Hepatocyte (in vitro differentiated cells): ENCODE data around the gene HTR2C. TPM values are rescaled to one million over a fixed set of nuclear protein-coding genes. Genes with fewer than 3 reads are reported as not detected.

Experiments used
- DNase-seq: peaks from one replicate; pipeline ENCODE4 v3.0.0-alpha.2; 2016; ENCODE audit warnings: low spot score
- H2AFZ ChIP-seq: fragments of 200-600 bp; sonication (generic); 2 replicates; pipeline ENCODE4 v1.6.0; 2016; ENCODE audit warnings: antibody characterized with exemption, mild to moderate bottlenecking
- H3K27ac ChIP-seq: fragments of 200-600 bp; sonication (generic); 2 replicates; pipeline ENCODE4 v1.5.1; 2016; ENCODE audit warnings: mild to moderate bottlenecking
- H3K27me3 ChIP-seq: fragments of 200-600 bp; sonication (generic); 2 replicates; pipeline ENCODE4 v1.6.1; 2016
- H3K36me3 ChIP-seq: fragments of 200-600 bp; sonication (generic); replicated peaks from 2 replicates; pipeline ENCODE4 v1.5.1; 2016; ENCODE audit warnings: low read depth; ENCODE audit not compliant: insufficient read depth
- H3K4me1 ChIP-seq: fragments of 200-600 bp; sonication (generic); 2 replicates; pipeline ENCODE4 v1.5.1; 2016; ENCODE audit warnings: mild to moderate bottlenecking, moderate library complexity; ENCODE audit not compliant: insufficient read depth
- H3K4me2 ChIP-seq: fragments of 200-600 bp; sonication (generic); 2 replicates; pipeline ENCODE4 v1.6.0; 2016
- H3K4me3 ChIP-seq: fragments of 200-600 bp; sonication (generic); 2 replicates; pipeline ENCODE4 v1.5.1; 2016; ENCODE audit warnings: mild to moderate bottlenecking
- H3K79me2 ChIP-seq: fragments of 200-600 bp; sonication (generic); 2 replicates; pipeline ENCODE4 v1.6.0; 2017; ENCODE audit warnings: mild to moderate bottlenecking
- H3K9me2 ChIP-seq: fragments of 200-600 bp; sonication (generic); replicated peaks from 2 replicates; pipeline ENCODE4 v1.6.0; 2017; ENCODE audit warnings: mild to moderate bottlenecking; ENCODE audit not compliant: insufficient read depth
- H3K9me3 ChIP-seq: fragments of 200-600 bp; sonication (generic); 2 replicates; pipeline ENCODE4 v1.5.1; 2016; ENCODE audit warnings: low read depth, mild to moderate bottlenecking
- H4K20me1 ChIP-seq: fragments of 200-600 bp; sonication (generic); 2 replicates; pipeline ENCODE4 v1.6.0; 2016; ENCODE audit warnings: mild to moderate bottlenecking; ENCODE audit not compliant: insufficient read depth, poor library complexity, severe bottlenecking
- EZH2 ChIP-seq: fragments of 200-600 bp; sonication (generic); IDR thresholded peaks from 2 replicates; pipeline ENCODE4 v1.6.1; 2016; ENCODE audit warnings: antibody characterized with exemption, mild to moderate bottlenecking, borderline replicate concordance
- EZH2phosphoT487 ChIP-seq: fragments of 200-600 bp; sonication (generic); IDR thresholded peaks from one replicate; pipeline ENCODE4 v1.6.1; 2018; ENCODE audit warnings: antibody characterized with exemption, mild to moderate bottlenecking, low read depth, moderate library complexity; ENCODE audit not compliant: unreplicated experiment, severe bottlenecking
- WGBS: methylation state at CpG from one replicate; pipeline ENCODE4 v1.1.6; 2016; ENCODE audit warnings: low lambda C conversion rate; ENCODE audit errors: missing lambda C conversion rate; 5-methylcytosine and 5-hydroxymethylcytosine counted together
- polyA plus RNA-seq: library from polyadenylated mRNA; unstranded; fragments of >200 nt; fragmentation: Nextera tagmentation; extraction: Ambion mirVana; gene quantifications from 2 replicates; pipeline ENCODE4 v1.2.1, GENCODE V29; 2016
- total RNA-seq: library from RNA; depleted of rRNA; stranded (reverse); fragments of >200 nt; gene quantifications from 2 replicates; pipeline ENCODE4 v1.2.3, GENCODE V29; 2014
- TF ChIP-seq, protein P1 (sequence below): fragments of 200-600 bp; sonication (generic); IDR thresholded peaks from 2 replicates; pipeline ENCODE4 v1.5.1; 2016; ENCODE audit warnings: antibody characterized with exemption, mild to moderate bottlenecking; ENCODE audit not compliant: poor library complexity

Gene HTR2C
- 0.04 and 0.27 TPM in 2 replicates for total RNA-seq
- not detected in 2 replicates for polyA plus RNA-seq

DNA sequence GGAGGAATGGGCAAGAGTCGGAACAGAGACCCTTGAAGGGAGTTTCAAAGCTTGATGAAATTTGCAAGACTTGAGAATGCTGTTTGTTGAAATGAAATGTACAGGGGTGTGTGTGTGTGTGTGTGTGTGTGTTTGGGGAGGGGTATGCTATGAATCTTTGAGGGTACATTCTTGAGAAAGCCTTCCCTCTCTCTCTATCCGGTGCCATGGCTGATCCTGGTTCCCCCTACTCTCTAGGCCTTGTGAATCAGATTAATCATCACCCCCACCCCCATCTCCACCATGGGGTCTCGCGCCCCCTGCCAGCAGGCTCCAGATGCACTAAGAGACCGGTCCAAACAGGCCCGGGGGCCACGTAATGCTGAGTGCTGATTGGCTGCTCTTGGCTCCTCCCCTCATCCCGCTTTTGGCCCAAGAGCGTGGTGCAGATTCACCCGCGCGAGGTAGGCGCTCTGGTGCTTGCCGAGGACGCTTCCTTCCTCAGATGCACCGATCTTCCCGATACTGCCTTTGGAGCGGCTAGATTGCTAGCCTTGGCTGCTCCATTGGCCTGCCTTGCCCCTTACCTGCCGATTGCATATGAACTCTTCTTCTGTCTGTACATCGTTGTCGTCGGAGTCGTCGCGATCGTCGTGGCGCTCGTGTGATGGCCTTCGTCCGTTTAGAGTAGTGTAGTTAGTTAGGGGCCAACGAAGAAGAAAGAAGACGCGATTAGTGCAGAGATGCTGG, at the start of gene HTR2C:
TSS of gene HTR2C (plus strand) at position 441 of the 729 bp plus-strand sequence. CDS start 142,851 bp downstream, outside the sequence.
- peaks cover 14% of the 10 kb centered on the region for H3K4me1 ChIP-seq
- no peaks in the 10 kb centered on the region for H3K9me2 ChIP-seq
- peak within 1 kb of the TSS; percentile 69 for H2AFZ ChIP-seq
- no peaks in the 10 kb centered on the region for H3K9me3 ChIP-seq
- no peak for DNase-seq
- 7% methylated on average over 32 of the region's 34 CpGs for WGBS
- H3K36me3 ChIP-seq = no peaks in the 10 kb centered on the region
- peak within 1 kb of the TSS; percentile 98 for H3K4me2 ChIP-seq
- peaks cover 96% of the 10 kb centered on the region for H3K27me3 ChIP-seq
- TF ChIP-seq EZH2phosphoT487 (no peak), EZH2 (no peak)
- TF ChIP-seq, protein P1, sequence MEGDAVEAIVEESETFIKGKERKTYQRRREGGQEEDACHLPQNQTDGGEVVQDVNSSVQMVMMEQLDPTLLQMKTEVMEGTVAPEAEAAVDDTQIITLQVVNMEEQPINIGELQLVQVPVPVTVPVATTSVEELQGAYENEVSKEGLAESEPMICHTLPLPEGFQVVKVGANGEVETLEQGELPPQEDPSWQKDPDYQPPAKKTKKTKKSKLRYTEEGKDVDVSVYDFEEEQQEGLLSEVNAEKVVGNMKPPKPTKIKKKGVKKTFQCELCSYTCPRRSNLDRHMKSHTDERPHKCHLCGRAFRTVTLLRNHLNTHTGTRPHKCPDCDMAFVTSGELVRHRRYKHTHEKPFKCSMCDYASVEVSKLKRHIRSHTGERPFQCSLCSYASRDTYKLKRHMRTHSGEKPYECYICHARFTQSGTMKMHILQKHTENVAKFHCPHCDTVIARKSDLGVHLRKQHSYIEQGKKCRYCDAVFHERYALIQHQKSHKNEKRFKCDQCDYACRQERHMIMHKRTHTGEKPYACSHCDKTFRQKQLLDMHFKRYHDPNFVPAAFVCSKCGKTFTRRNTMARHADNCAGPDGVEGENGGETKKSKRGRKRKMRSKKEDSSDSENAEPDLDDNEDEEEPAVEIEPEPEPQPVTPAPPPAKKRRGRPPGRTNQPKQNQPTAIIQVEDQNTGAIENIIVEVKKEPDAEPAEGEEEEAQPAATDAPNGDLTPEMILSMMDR = no peak
- H3K27ac ChIP-seq = no peak within 1 kb of the TSS
- H4K20me1 ChIP-seq = no peaks in the 10 kb centered on the region
- H3K79me2 ChIP-seq = no peaks in the 10 kb centered on the region
- peak within 1 kb of the TSS; percentile 60 for H3K4me3 ChIP-seq

DNA sequence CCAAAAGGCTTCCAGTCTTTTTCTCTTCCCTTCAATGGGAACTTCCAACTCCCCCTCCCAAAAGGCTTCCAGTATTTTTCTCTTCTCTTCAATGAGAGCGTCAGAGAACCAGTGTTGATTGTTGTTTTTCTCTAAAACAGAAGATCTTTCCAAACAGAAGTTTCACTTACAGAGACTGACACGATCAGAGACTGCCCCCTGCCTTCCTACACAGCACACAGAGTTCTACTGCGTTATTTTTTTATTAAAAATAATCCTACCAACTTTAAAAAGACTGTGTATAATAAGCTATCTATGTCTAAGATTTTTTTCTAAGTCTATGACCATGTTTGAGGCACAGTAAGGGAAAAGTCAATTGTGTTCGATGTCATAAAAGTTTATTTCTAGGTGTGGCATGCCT, 3.5 kb upstream of the HTR2C start:
- no peak overlapping the region for H3K27ac ChIP-seq
- no peaks in the 10 kb centered on the region for H3K79me2 ChIP-seq
- peak; percentile 19 for DNase-seq
- H3K4me3 ChIP-seq = no peak overlapping the region
- H3K9me2 ChIP-seq = no peaks in the 10 kb centered on the region
- H3K9me3 ChIP-seq = no peaks in the 10 kb centered on the region
- 22% methylated on average over 4 of the region's 4 CpGs for WGBS
- no peaks in the 10 kb centered on the region for H4K20me1 ChIP-seq
- H3K27me3 ChIP-seq = peaks cover 71% of the 10 kb centered on the region
- no peaks in the 10 kb centered on the region for H3K36me3 ChIP-seq
- TF ChIP-seq, protein P1 = peak; percentile 58
- TF ChIP-seq EZH2phosphoT487 = no peak
- H2AFZ ChIP-seq = no peak overlapping the region
- H3K4me2 ChIP-seq = no peak overlapping the region
- H3K4me1 ChIP-seq = peaks cover 14% of the 10 kb centered on the region

GRCh38 chrX:114581528-114582263, 2.2 kb upstream of the HTR2C start:
- TF ChIP-seq EZH2 (peak; percentile 86), EZH2phosphoT487 (peak; percentile 85)
- TF ChIP-seq, protein P1 = no peak
- peak; percentile 25 for DNase-seq
- H3K79me2 ChIP-seq = no peaks in the 10 kb centered on the region
- H3K27ac ChIP-seq = no peak overlapping the region
- no peaks in the 10 kb centered on the region for H3K36me3 ChIP-seq
- H4K20me1 ChIP-seq = no peaks in the 10 kb centered on the region
- H3K27me3 ChIP-seq = peaks cover 85% of the 10 kb centered on the region
- peak overlapping the region; percentile 24 for H3K4me3 ChIP-seq
- H3K9me3 ChIP-seq = no peaks in the 10 kb centered on the region
- peaks cover 14% of the 10 kb centered on the region for H3K4me1 ChIP-seq
- H2AFZ ChIP-seq = peak overlapping the region; percentile 64
- H3K4me2 ChIP-seq = peak overlapping the region; percentile 89
- H3K9me2 ChIP-seq = no peaks in the 10 kb centered on the region
- 6% methylated on average over 45 of the region's 45 CpGs for WGBS
